ENCODE results near the gene MAP7D1. TPM values are rescaled to one million over a fixed set of nuclear protein-coding genes. Genes with fewer than 3 reads are reported as not detected.

The MAP7D1 gene
- total and polyA plus RNA-seq, 2 of the 13 experiments (the other 11 are each of a cell fraction or from before 2014, with no cell fraction given) = 5.6 to 7.2 TPM

DNA sequence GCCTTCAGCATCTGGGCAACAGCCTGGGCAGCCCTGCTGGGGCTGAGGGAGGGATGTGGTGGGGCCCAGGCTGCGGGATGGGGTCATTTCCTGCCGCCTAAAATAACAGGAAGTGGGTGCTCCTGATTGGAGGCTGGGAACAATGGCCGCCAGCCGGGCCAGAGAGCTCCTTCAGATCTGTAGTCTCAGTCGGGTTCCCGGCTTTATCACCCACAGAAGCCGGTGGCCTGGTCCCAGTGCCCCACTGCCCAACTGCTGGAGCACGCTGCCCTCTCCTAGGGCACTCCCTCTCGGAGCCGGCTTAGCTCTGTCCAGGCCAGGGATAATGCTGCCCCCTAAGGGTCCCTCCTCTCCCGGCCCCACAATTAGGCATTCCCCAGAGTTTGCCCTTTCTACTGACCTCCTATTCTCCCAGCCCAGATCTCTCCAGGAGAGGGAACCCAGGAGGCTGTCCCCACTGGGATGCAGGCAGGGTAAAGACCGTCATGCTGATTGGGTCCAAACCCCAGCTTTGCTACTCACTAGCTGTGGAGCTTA lies 5.1 kb downstream of the MAP7D1 start (continued):
- no peak for TF ChIP-seq SRSF4 (IDR thresholded peaks at IDR 0.05; ENCODE audit: low read depth, low read length, poor library complexity, severe bottlenecking)
- TF ChIP-seq, protein P1, sequence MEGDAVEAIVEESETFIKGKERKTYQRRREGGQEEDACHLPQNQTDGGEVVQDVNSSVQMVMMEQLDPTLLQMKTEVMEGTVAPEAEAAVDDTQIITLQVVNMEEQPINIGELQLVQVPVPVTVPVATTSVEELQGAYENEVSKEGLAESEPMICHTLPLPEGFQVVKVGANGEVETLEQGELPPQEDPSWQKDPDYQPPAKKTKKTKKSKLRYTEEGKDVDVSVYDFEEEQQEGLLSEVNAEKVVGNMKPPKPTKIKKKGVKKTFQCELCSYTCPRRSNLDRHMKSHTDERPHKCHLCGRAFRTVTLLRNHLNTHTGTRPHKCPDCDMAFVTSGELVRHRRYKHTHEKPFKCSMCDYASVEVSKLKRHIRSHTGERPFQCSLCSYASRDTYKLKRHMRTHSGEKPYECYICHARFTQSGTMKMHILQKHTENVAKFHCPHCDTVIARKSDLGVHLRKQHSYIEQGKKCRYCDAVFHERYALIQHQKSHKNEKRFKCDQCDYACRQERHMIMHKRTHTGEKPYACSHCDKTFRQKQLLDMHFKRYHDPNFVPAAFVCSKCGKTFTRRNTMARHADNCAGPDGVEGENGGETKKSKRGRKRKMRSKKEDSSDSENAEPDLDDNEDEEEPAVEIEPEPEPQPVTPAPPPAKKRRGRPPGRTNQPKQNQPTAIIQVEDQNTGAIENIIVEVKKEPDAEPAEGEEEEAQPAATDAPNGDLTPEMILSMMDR (CRISPR knock-in tag; IDR thresholded peaks at IDR 0.05) = peak; percentile 46
- no peak for TF ChIP-seq RXRA (CRISPR knock-in tag; IDR thresholded peaks at IDR 0.05)
- TF ChIP-seq TOE1 (CRISPR knock-in tag; IDR thresholded peaks at IDR 0.05) = no peak
- TF ChIP-seq ZFX (CRISPR knock-in tag; IDR thresholded peaks at IDR 0.05; ENCODE audit: low read depth) = 0 out of 2 replicates have a peak, but pooled peaks have one; percentile 30
- no peak for TF ChIP-seq RFX3 (CRISPR knock-in tag; IDR thresholded peaks at IDR 0.05)
- TF ChIP-seq ZNF331 (CRISPR knock-in tag; IDR thresholded peaks at IDR 0.05) = no peak
- no peak for TF ChIP-seq ZNF136 (CRISPR knock-in tag; IDR thresholded peaks at IDR 0.05; ENCODE audit: low read depth)
- TF ChIP-seq KAT8 (CRISPR knock-in tag; IDR thresholded peaks at IDR 0.05) = peak; percentile 18; the same call in 1 of the 2 replicates
- TF ChIP-seq, protein P2, sequence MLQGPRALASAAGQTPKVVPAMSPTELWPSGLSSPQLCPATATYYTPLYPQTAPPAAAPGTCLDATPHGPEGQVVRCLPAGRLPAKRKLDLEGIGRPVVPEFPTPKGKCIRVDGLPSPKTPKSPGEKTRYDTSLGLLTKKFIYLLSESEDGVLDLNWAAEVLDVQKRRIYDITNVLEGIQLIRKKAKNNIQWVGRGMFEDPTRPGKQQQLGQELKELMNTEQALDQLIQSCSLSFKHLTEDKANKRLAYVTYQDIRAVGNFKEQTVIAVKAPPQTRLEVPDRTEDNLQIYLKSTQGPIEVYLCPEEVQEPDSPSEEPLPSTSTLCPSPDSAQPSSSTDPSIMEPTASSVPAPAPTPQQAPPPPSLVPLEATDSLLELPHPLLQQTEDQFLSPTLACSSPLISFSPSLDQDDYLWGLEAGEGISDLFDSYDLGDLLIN (CRISPR knock-in tag; IDR thresholded peaks at IDR 0.05; ENCODE audit: borderline replicate concordance) = no peak
- peak; percentile 32 for TF ChIP-seq AGO2 (optimal IDR thresholded peaks at IDR 0.05; ENCODE audit: low read depth, low read length)
- TF ChIP-seq FOXP1 (IDR thresholded peaks at IDR 0.05) = no peak
- TF ChIP-seq FOXP1 (CRISPR knock-in tag; IDR thresholded peaks at IDR 0.05) = no peak
- TF ChIP-seq MXI1 (IDR thresholded peaks at IDR 0.05; ENCODE audit: borderline replicate concordance, low read depth, low read length) = no peak
- TF ChIP-seq ZSCAN25 (CRISPR knock-in tag; IDR thresholded peaks at IDR 0.05) = no peak
- TF ChIP-seq, protein P3, sequence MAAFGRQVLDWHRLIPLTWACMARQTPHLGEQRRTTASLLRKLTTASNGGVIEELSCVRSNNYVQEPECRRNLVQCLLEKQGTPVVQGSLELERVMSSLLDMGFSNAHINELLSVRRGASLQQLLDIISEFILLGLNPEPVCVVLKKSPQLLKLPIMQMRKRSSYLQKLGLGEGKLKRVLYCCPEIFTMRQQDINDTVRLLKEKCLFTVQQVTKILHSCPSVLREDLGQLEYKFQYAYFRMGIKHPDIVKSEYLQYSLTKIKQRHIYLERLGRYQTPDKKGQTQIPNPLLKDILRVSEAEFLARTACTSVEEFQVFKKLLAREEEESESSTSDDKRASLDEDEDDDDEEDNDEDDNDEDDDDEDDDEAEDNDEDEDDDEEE (CRISPR knock-in tag; IDR thresholded peaks at IDR 0.05) = no peak
- TF ChIP-seq, protein P4, sequence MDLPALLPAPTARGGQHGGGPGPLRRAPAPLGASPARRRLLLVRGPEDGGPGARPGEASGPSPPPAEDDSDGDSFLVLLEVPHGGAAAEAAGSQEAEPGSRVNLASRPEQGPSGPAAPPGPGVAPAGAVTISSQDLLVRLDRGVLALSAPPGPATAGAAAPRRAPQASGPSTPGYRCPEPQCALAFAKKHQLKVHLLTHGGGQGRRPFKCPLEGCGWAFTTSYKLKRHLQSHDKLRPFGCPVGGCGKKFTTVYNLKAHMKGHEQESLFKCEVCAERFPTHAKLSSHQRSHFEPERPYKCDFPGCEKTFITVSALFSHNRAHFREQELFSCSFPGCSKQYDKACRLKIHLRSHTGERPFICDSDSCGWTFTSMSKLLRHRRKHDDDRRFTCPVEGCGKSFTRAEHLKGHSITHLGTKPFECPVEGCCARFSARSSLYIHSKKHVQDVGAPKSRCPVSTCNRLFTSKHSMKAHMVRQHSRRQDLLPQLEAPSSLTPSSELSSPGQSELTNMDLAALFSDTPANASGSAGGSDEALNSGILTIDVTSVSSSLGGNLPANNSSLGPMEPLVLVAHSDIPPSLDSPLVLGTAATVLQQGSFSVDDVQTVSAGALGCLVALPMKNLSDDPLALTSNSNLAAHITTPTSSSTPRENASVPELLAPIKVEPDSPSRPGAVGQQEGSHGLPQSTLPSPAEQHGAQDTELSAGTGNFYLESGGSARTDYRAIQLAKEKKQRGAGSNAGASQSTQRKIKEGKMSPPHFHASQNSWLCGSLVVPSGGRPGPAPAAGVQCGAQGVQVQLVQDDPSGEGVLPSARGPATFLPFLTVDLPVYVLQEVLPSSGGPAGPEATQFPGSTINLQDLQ (CRISPR knock-in tag; IDR thresholded peaks at IDR 0.05) = no peak
- TF ChIP-seq SALL1 (CRISPR knock-in tag; IDR thresholded peaks at IDR 0.05) = 0 out of 2 replicates have a peak, but pooled peaks have one; percentile 15
- TF ChIP-seq, protein P5, sequence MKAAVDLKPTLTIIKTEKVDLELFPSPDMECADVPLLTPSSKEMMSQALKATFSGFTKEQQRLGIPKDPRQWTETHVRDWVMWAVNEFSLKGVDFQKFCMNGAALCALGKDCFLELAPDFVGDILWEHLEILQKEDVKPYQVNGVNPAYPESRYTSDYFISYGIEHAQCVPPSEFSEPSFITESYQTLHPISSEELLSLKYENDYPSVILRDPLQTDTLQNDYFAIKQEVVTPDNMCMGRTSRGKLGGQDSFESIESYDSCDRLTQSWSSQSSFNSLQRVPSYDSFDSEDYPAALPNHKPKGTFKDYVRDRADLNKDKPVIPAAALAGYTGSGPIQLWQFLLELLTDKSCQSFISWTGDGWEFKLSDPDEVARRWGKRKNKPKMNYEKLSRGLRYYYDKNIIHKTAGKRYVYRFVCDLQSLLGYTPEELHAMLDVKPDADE (CRISPR knock-in tag; IDR thresholded peaks at IDR 0.05) = no peak
